SK-N-SH (cell line): Measurements from ENCODE around the gene RAB11B. TPM values are rescaled to one million over a fixed set of nuclear protein-coding genes. Genes with fewer than 3 reads are reported as not detected.

Experiments used
- CTCF ChIA-PET: fragments of 300-600, 350-600 bp; formaldehyde crosslinking; extraction: SDS; loops from one replicate; lab custom pipeline; 2021; lab: Yijun Ruan, JAX
- POLR2A ChIA-PET: fragments of 350-600 bp; sonication (Branson Sonifier 250); formaldehyde crosslinking; extraction: SDS; loops from one replicate; lab custom pipeline; 2020; ENCODE audit warnings: antibody characterized with exemption, inconsistent platforms; lab: Yijun Ruan, JAX
- DNase-seq: peaks from one replicate; pipeline ENCODE4 v3.0.0; 2012
- H2AFZ ChIP-seq: fragments of 200-600 bp; sonication (generic); 2 replicates; pipeline ENCODE4 v1.8.1; 2016; ENCODE audit warnings: antibody characterized with exemption, mild to moderate bottlenecking, low read depth
- H3F3A ChIP-seq: fragments of 200-600 bp; sonication (generic); replicated peaks from 2 replicates; pipeline ENCODE3; 2016; ENCODE audit warnings: antibody characterized with exemption, mild to moderate bottlenecking; ENCODE audit not compliant: insufficient read depth
- H3K27ac ChIP-seq, 2 experiments: fragments of 200-500 bp in 1 of 2; fragments of 200-600 bp in 1 of 2; sonication (Bioruptor generic) in 1 of 2; sonication (generic), shearing (Covaris generic) in 1 of 2; 2 replicates each; pipeline versions ENCODE4 v1.5.1 to v1.6.1; 2014 to 2016; ENCODE audit warnings: low read depth in 2 of 2, inconsistent platforms in 1 of 2, low read length in 1 of 2, mild to moderate bottlenecking in 1 of 2, mixed read lengths in 1 of 2
- H3K27me3 ChIP-seq: fragments of 200-600 bp; sonication (generic), shearing (Covaris generic); 2 replicates; pipeline ENCODE4 v1.6.1; 2016; ENCODE audit warnings: mixed run types; ENCODE audit not compliant: insufficient read depth
- H3K36me3 ChIP-seq, 2 experiments: fragments of 200-500 bp in 1 of 2; fragments of 200-600 bp in 1 of 2; sonication (Bioruptor generic) in 1 of 2; sonication (generic) in 1 of 2; replicated peaks in 1 of 2; 2 replicates each; pipeline versions ENCODE3 to v1.5.1; 2014 to 2016; ENCODE audit warnings: low read length in 1 of 2, mild to moderate bottlenecking in 1 of 2; ENCODE audit not compliant: insufficient read depth in 2 of 2, control insufficient read depth in 1 of 2
- H3K4me1 ChIP-seq, 2 experiments: fragments of 200-500 bp in 1 of 2; fragments of 200-600 bp in 1 of 2; sonication (Bioruptor generic) in 1 of 2; sonication (generic), shearing (Covaris generic) in 1 of 2; 2 replicates each; pipeline versions ENCODE4 v1.5.1 to v1.6.1; 2014 to 2016; ENCODE audit warnings: low read depth in 1 of 2, low read length in 1 of 2, mixed run types in 1 of 2; ENCODE audit not compliant: insufficient read depth in 2 of 2, control insufficient read depth in 1 of 2
- H3K4me2 ChIP-seq: fragments of 200-600 bp; sonication (generic), shearing (Covaris generic); 2 replicates; pipeline ENCODE4 v1.6.1; 2017; ENCODE audit warnings: mixed run types
- H3K4me3 ChIP-seq, 2 experiments: fragments of 200-500 bp in 1 of 2; fragments of 200-600 bp in 1 of 2; sonication (Bioruptor generic) in 1 of 2; sonication (generic), shearing (Covaris generic) in 1 of 2; 2 replicates each; pipeline versions ENCODE4 v1.5.1 to v1.8.1; 2014 to 2016; ENCODE audit warnings: low read depth in 2 of 2, inconsistent platforms in 1 of 2, low read length in 1 of 2, mild to moderate bottlenecking in 1 of 2, mixed read lengths in 1 of 2, moderate library complexity in 1 of 2
- H3K79me2 ChIP-seq: fragments of 200-600 bp; sonication (generic); 2 replicates; pipeline ENCODE4 v1.8.1; 2017; ENCODE audit warnings: mild to moderate bottlenecking; ENCODE audit not compliant: insufficient read depth
- H3K9ac ChIP-seq: fragments of 200-600 bp; sonication (generic); 2 replicates; pipeline ENCODE4 v1.6.1; 2017; ENCODE audit warnings: mixed run types
- H3K9me2 ChIP-seq: fragments of 200-600 bp; sonication (generic); 2 replicates; pipeline ENCODE4 v1.6.1; 2017; ENCODE audit warnings: mixed run types
- H3K9me3 ChIP-seq: fragments of 200-600 bp; sonication (generic); 2 replicates; pipeline ENCODE4 v1.6.1; 2017; ENCODE audit warnings: mixed run types, mild to moderate bottlenecking, moderate library complexity
- H4K20me1 ChIP-seq: fragments of 200-600 bp; sonication (generic); 2 replicates; pipeline ENCODE4 v1.6.1; 2017; ENCODE audit warnings: mild to moderate bottlenecking, mixed run types; ENCODE audit not compliant: insufficient read depth
- CHD2 ChIP-seq: fragments of 150-350 bp; IDR thresholded peaks from 2 replicates; pipeline ENCODE4 v1.6.1; 2018; ENCODE audit warnings: low read length; ENCODE audit not compliant: partially characterized antibody
- FOSL2 ChIP-seq: IDR thresholded peaks from 2 replicates; pipeline ENCODE4 v1.4.0; 2012; ENCODE audit warnings: low read depth, mild to moderate bottlenecking, moderate library complexity, borderline replicate concordance
- GATA2 ChIP-seq: sonication (generic); formaldehyde crosslinking; IDR thresholded peaks from 2 replicates; pipeline ENCODE4 v1.5.0; 2020; ENCODE audit warnings: mild to moderate bottlenecking, missing genetic modification reagents
- POLR2AphosphoS5 ChIP-seq: IDR thresholded peaks from 2 replicates; pipeline ENCODE4 v1.6.1; 2012; ENCODE audit warnings: low read depth, low read length
- REST ChIP-seq: IDR thresholded peaks from 2 replicates; pipeline ENCODE4 v1.6.1; 2012; ENCODE audit warnings: mild to moderate bottlenecking, low read depth, low read length, moderate library complexity
- TEAD4 ChIP-seq: IDR thresholded peaks from 2 replicates; pipeline ENCODE4 v1.4.0; 2012; ENCODE audit warnings: mild to moderate bottlenecking, borderline replicate concordance; ENCODE audit not compliant: insufficient read depth
- WGBS: methylation state at CpG from one replicate; pipeline ENCODE4 v1.1.6; 2017; ENCODE audit warnings: low lambda C conversion rate; 5-methylcytosine and 5-hydroxymethylcytosine counted together
- polyA plus RNA-seq, 3 experiments: library from polyadenylated mRNA; depleted of rRNA; stranded (reverse); fragments of >200 nt; gene quantifications; 2 replicates each; pipeline ENCODE4 v1.2.3, GENCODE V29; 2012
- TF ChIP-seq, protein P1 (sequence below): IDR thresholded peaks from 2 replicates; pipeline ENCODE4; 2012
- TF ChIP-seq, protein P2 (sequence below): IDR thresholded peaks from 2 replicates; pipeline ENCODE4 v1.4.0; 2012; ENCODE audit warnings: low read depth, borderline replicate concordance

Gene RAB11B
- polyA plus RNA-seq, 1 of the 3 experiments (the other 2 are of a cell fraction): 127 TPM

- no peaks in the 10 kb centered on the region for H3K9me3 ChIP-seq
- H3K4me3 ChIP-seq: no peak overlapping the region
- H3K36me3 ChIP-seq: peaks cover 0 to 11% of the 10 kb centered on the region in 2 experiments
- H3K79me2 ChIP-seq: peaks cover 44% of the 10 kb centered on the region
- no peak for DNase-seq
- TF ChIP-seq CHD2: no peak
- TF ChIP-seq GATA2 (CRISPR knock-in tag): no peak
- TF ChIP-seq REST: no peak
- no peak for TF ChIP-seq TEAD4
- TF ChIP-seq, protein P1, sequence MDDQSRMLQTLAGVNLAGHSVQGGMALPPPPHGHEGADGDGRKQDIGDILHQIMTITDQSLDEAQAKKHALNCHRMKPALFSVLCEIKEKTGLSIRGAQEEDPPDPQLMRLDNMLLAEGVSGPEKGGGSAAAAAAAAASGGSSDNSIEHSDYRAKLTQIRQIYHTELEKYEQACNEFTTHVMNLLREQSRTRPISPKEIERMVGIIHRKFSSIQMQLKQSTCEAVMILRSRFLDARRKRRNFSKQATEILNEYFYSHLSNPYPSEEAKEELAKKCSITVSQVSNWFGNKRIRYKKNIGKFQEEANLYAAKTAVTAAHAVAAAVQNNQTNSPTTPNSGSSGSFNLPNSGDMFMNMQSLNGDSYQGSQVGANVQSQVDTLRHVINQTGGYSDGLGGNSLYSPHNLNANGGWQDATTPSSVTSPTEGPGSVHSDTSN: no peak
- no peak for TF ChIP-seq POLR2AphosphoS5
- TF ChIP-seq, protein P2, sequence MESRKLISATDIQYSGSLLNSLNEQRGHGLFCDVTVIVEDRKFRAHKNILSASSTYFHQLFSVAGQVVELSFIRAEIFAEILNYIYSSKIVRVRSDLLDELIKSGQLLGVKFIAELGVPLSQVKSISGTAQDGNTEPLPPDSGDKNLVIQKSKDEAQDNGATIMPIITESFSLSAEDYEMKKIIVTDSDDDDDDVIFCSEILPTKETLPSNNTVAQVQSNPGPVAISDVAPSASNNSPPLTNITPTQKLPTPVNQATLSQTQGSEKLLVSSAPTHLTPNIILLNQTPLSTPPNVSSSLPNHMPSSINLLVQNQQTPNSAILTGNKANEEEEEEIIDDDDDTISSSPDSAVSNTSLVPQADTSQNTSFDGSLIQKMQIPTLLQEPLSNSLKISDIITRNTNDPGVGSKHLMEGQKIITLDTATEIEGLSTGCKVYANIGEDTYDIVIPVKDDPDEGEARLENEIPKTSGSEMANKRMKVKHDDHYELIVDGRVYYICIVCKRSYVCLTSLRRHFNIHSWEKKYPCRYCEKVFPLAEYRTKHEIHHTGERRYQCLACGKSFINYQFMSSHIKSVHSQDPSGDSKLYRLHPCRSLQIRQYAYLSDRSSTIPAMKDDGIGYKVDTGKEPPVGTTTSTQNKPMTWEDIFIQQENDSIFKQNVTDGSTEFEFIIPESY: no peak
- H3K4me2 ChIP-seq: peak overlapping the region; percentile 71; the same call in 1 of the 2 replicates
- ChIA-PET CTCF (interaction anchor here (8.0 kb wide), 1 partner anchor 35 kb away, joined by 78 read pairs; no protein-coding TSS in a partner anchor), POLR2A (interaction anchor here (0.7 kb wide), 1 partner anchor 124 kb away, joined by 3 read pairs; no protein-coding TSS in a partner anchor)
- WGBS: 67% methylated on average over 2 of the region's 2 CpGs
- H3K9me2 ChIP-seq: no peaks in the 10 kb centered on the region
- no peak overlapping the region for H2AFZ ChIP-seq
- H3K27me3 ChIP-seq: no peaks in the 10 kb centered on the region
- peaks cover 16% of the 10 kb centered on the region for H3F3A ChIP-seq
- H3K9ac ChIP-seq: no peak overlapping the region
- H3K4me1 ChIP-seq: peaks cover 14 to 28% of the 10 kb centered on the region in 2 experiments; a peak in 2 of 4 replicates
- peaks cover 28% of the 10 kb centered on the region for H4K20me1 ChIP-seq
- H3K27ac ChIP-seq: no peak overlapping the region
These were observed 1.6 kb upstream of the RAB11B start for GRCh38 chr19:8388612-8388958.

DNA sequence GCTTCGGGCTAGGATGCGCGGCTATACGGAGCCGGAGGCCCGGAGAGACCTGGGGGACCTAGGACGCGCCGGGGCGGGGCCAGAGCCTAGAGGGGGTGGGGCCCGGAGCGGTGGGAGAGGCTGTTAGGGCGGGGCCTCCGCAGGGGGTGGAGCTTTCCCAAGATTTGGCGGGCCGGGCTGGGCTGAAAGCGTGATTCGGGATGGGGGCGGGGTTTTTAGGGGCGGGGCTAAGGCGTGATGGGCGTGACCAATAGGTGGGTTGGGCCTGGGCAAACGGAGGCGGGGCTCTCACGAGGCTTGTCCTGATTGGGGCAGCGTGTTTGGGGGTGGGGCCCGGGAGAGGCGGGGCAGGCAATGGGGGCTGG lies 439 bp downstream of the RAB11B start:
- H4K20me1 ChIP-seq: peaks cover 48% of the 10 kb centered on the region
- peaks cover 0 to 11% of the 10 kb centered on the region in 2 experiments for H3K36me3 ChIP-seq
- ChIA-PET POLR2A (interaction anchor here (1.2 to 1.9 kb wide), 3 partner anchors 23 to 123 kb away, joined by 3 to 4 read pairs (median 3); partner anchors contain the start of gene MARCHF2), CTCF (interaction anchor here (0.7 to 8.0 kb wide), 2 partner anchors 37 to 115 kb away, joined by 4 to 78 read pairs; no protein-coding TSS in a partner anchor)
- H3K4me1 ChIP-seq: peaks cover 14 to 31% of the 10 kb centered on the region in 2 experiments; a peak in 2 of 4 replicates
- no peak overlapping the region for H2AFZ ChIP-seq
- peaks cover 16% of the 10 kb centered on the region for H3F3A ChIP-seq
- WGBS: 0% methylated on average over 21 of the region's 28 CpGs
- peak overlapping the region; percentile 86 to 91 for H3K4me3 ChIP-seq
- H3K79me2 ChIP-seq: peaks cover 64% of the 10 kb centered on the region
- peak overlapping the region; percentile 94 for H3K4me2 ChIP-seq
- TF ChIP-seq FOSL2 (no peak), CHD2 (peak; percentile 32)
- H3K9me2 ChIP-seq: no peaks in the 10 kb centered on the region
- peak overlapping the region; percentile 100 for H3K9ac ChIP-seq
- peak overlapping the region; percentile 97 to 99 for H3K27ac ChIP-seq
- no peaks in the 10 kb centered on the region for H3K27me3 ChIP-seq
- no peaks in the 10 kb centered on the region for H3K9me3 ChIP-seq
- peak; percentile 96 for DNase-seq
